GF-D8 (cell line): ENCODE results near the gene SLIT1.
A peak's percentile ranks its signal among the peaks of the same experiment; 100 is the strongest.

Experiments
- DNase-seq: peaks from one replicate; lab custom pipeline; 2025; lab: John Stamatoyannopoulos, UW

The SLIT1 gene

GRCh38 chr10:97200616-97201015 is 14.9 kb upstream of the SLIT1 start:
- DNase-seq, result no peak

- no peak for DNase-seq
Measured at GRCh38 chr10:97199152-97199551, 13.4 kb upstream of the SLIT1 start.

GRCh38 chr10:97197030-97197500 is 11.3 kb upstream of the SLIT1 start:
- no peak for DNase-seq

- peak; percentile 14 for DNase-seq
Measured at GRCh38 chr10:97196223-97197029, 10.7 kb upstream of the SLIT1 start.

GRCh38 chr10:97195706-97196222 is 10.0 kb upstream of the SLIT1 start:
- DNase-seq, result no peak

- DNase-seq, result no peak
Measured at GRCh38 chr10:97192952-97193435, 7.2 kb upstream of the SLIT1 start.

- DNase-seq, result no peak
Measured at GRCh38 chr10:97190450-97190849, 4.7 kb upstream of the SLIT1 start.

GRCh38 chr10:97188261-97188711 is 2.5 kb upstream of the SLIT1 start:
- DNase-seq, result no peak

GRCh38 chr10:97186911-97187310 is 1.2 kb upstream of the SLIT1 start:
- no peak for DNase-seq

GRCh38 chr10:97184971-97185325 is 811 bp downstream of the SLIT1 start:
- DNase-seq, result no peak

- DNase-seq, result no peak
Measured at GRCh38 chr10:97183314-97183713, 2.4 kb downstream of the SLIT1 start.

GRCh38 chr10:97182288-97182990 is 3.3 kb downstream of the SLIT1 start:
- DNase-seq, result no peak

- DNase-seq, result no peak
Measured at GRCh38 chr10:97180986-97181385, 4.8 kb downstream of the SLIT1 start.

- no peak for DNase-seq
Measured at GRCh38 chr10:97180363-97180755, 5.4 kb downstream of the SLIT1 start.

GRCh38 chr10:97179731-97180362 is 5.9 kb downstream of the SLIT1 start:
- no peak for DNase-seq

- no peak for DNase-seq
Measured at GRCh38 chr10:97179311-97179710, 6.4 kb downstream of the SLIT1 start.

- no peak for DNase-seq
Measured at GRCh38 chr10:97178074-97178473, 7.7 kb downstream of the SLIT1 start.

- no peak for DNase-seq
Measured at GRCh38 chr10:97176226-97176625, 9.5 kb downstream of the SLIT1 start.

GRCh38 chr10:97175586-97175985 is 10.2 kb downstream of the SLIT1 start:
- DNase-seq, result no peak

- DNase-seq, result no peak
Measured at GRCh38 chr10:97174941-97175340, 10.8 kb downstream of the SLIT1 start.

GRCh38 chr10:97174276-97174775 is 11.4 kb downstream of the SLIT1 start:
- DNase-seq, result no peak

GRCh38 chr10:97173036-97173435 is 12.7 kb downstream of the SLIT1 start:
- no peak for DNase-seq
